Measurements from ENCODE around the gene MT1M. TPM values are rescaled to one million over a fixed set of nuclear protein-coding genes. Genes with fewer than 3 reads are reported as not detected.
"Not testable (repeated sequence)": the region's sequence is repeated elsewhere in the genome, so short reads cannot be mapped to it uniquely, and the experiment has no call there.

MT1M gene
- total and polyA plus RNA-seq, 2 of the 8 experiments (the other 6 are each of a cell fraction or from before 2014, with no cell fraction given), result 2.1 TPM; not detected in 1

GRCh38 chr16:56674570-56674969, 42.1 kb downstream of the MT1M start:
- Histone ChIP-seq H3K4me1 (replicated peaks in 1 of 4; ENCODE audit: control insufficient read depth in 3 of 4, insufficient read depth in 4 of 4, low read length in 3 of 4) (peaks cover 0 to 21% (median 11%) of the 10 kb centered on the region in 4 experiments; a peak in 6 of 7 replicates), H3K4me2 (ENCODE audit: insufficient read depth in 1 of 2, low read depth in 2 of 2, low read length in 2 of 2) (peak overlapping the region in 1 of 2 experiments; percentile 90; a peak in 1 of 4 replicates), H3K27me3 (replicated peaks in 1 of 4; ENCODE audit: control insufficient read depth in 3 of 4, extremely low read depth in 1 of 4, insufficient read depth in 3 of 4, low read length in 3 of 4) (peaks cover 24 to 65% (median 47%) of the 10 kb centered on the region in 4 experiments)
- not testable (repeated sequence) for H3K79me1 ChIP-seq (ENCODE audit: low read depth, low read length); H3K4me3 ChIP-seq (ENCODE audit: extremely low read depth in 1 of 4, insufficient read depth in 2 of 4, low read depth in 3 of 4, low read length in 4 of 4); H4K91ac ChIP-seq (replicated peaks; ENCODE audit: insufficient read length, low read length); H3K14ac ChIP-seq (ENCODE audit: insufficient read length); H4K5ac ChIP-seq (ENCODE audit: insufficient read length, low read depth, low read length); H4K8ac ChIP-seq (ENCODE audit: extremely low read depth, insufficient read depth, low read length); H3K9ac ChIP-seq (replicated peaks in 1 of 4; ENCODE audit: extremely low read depth in 1 of 4, low read depth in 3 of 4, low read length in 3 of 4); H3K23me2 ChIP-seq (ENCODE audit: low read depth, low read length); H2AFZ ChIP-seq (ENCODE audit: low read length); H2BK20ac ChIP-seq (ENCODE audit: low read length); DNase-seq (ENCODE audit: low read depth in 1 of 2, low spot score in 2 of 2); H3K4ac ChIP-seq (replicated peaks; ENCODE audit: insufficient read length, low read depth, low read length); H3K9me3 ChIP-seq (ENCODE audit: insufficient read depth in 2 of 2, low read depth in 1 of 2, low read length in 1 of 2); H3K27ac ChIP-seq (ENCODE audit: low read depth, low read length); H2BK12ac ChIP-seq (ENCODE audit: low read depth, low read length); H2BK15ac ChIP-seq (ENCODE audit: low read length); FAIRE-seq; H3K18ac ChIP-seq (ENCODE audit: extremely low read depth, low read length); H3K36me3 ChIP-seq (ENCODE audit: control insufficient read depth in 2 of 4, insufficient read depth in 4 of 4, low read length in 3 of 4); H3K79me2 ChIP-seq (ENCODE audit: control insufficient read depth in 1 of 2, insufficient read depth in 2 of 2, low read length in 2 of 2); H2BK5ac ChIP-seq (ENCODE audit: low read depth, low read length); H2BK120ac ChIP-seq (replicated peaks; ENCODE audit: low read depth, low read length); H3K56ac ChIP-seq (replicated peaks; ENCODE audit: insufficient read length, low read depth, low read length); H4K20me1 ChIP-seq (replicated peaks in 1 of 2; ENCODE audit: control insufficient read depth in 1 of 2, insufficient read depth in 2 of 2, low read length in 2 of 2); H2AK5ac ChIP-seq (ENCODE audit: low read depth, low read length); H3K23ac ChIP-seq (ENCODE audit: insufficient read length)
- 53% methylated on average over 6 of the region's 6 CpGs; no CpG with 5 or more reads in 1 of the 2 experiments for WGBS, 2 experiments (ENCODE audit: extremely low coverage in 1 of 2, insufficient coverage in 1 of 2, insufficient read length in 1 of 2, insufficient replicate concordance in 2 of 2, low coverage in 1 of 2, low lambda C conversion rate in 2 of 2, missing lambda C conversion rate in 1 of 2)
- CTCF ChIA-PET (ENCODE audit: partially characterized antibody), result interaction anchor here (0.7 to 6.0 kb wide), 15 partner anchors 11 to 431 kb away, joined by 3 to 62 read pairs (median 4); partner anchors contain the start of genes MT1B and MT1F
- POLR2A ChIA-PET (ENCODE audit: partially characterized antibody), result interaction anchor here (0.6 to 13.9 kb wide), 5 partner anchors 6 to 345 kb away, joined by 3 to 205 read pairs (median 24); partner anchors contain the start of genes MT1G, MT1H and MT1X

Measured in H1 (cell line).